ENCODE data around the gene NRG4. TPM values are rescaled to one million over a fixed set of nuclear protein-coding genes. Genes with fewer than 3 reads are reported as not detected.
A peak's percentile ranks its signal among the peaks of the same experiment; 100 is the strongest.
"Not testable (repeated sequence)": the region's sequence is repeated elsewhere in the genome, so short reads cannot be mapped to it uniquely, and the experiment has no call there.

Gene NRG4
- polyA plus RNA-seq, 1 experiment: not detected

GRCh38 chr15:75992897-75993296 is 19.3 kb downstream of the NRG4 start:
- POLR2A ChIA-PET: no interaction called here
- CTCF ChIA-PET: no interaction called here
- no peak for DNase-seq (ENCODE audit: low read depth)
- Histone ChIP-seq H3K4me3 (ENCODE audit: low read depth, low read length) (no peak overlapping the region), H3K36me3 (ENCODE audit: control insufficient read depth, insufficient read depth, low read length) (no peaks in the 10 kb centered on the region), H3K27me3 (ENCODE audit: control insufficient read depth, insufficient read depth, low read length) (no peaks in the 10 kb centered on the region; the same call in 1 of the 2 replicates)
- TF ChIP-seq CTCF (IDR thresholded peaks at IDR 0.05; ENCODE audit: insufficient read depth, low read depth, low read length): no peak

GRCh38 chr15:75989875-75990274 is 22.3 kb downstream of the NRG4 start:
- ChIA-PET CTCF (interaction anchor here (0.6 kb wide), 1 partner anchor 257 kb away, joined by 4 read pairs; no protein-coding TSS in a partner anchor), POLR2A (no interaction called here)
- H3K4me3 ChIP-seq (ENCODE audit: low read depth, low read length): no peak overlapping the region
- H3K36me3 ChIP-seq (ENCODE audit: control insufficient read depth, insufficient read depth, low read length): no peaks in the 10 kb centered on the region
- H3K27me3 ChIP-seq (ENCODE audit: control insufficient read depth, insufficient read depth, low read length): no peaks in the 10 kb centered on the region
- TF ChIP-seq CTCF (IDR thresholded peaks at IDR 0.05; ENCODE audit: insufficient read depth, low read depth, low read length): no peak
- DNase-seq (ENCODE audit: low read depth): no peak

GRCh38 chr15:75989045-75989444 is 23.2 kb downstream of the NRG4 start:
- ChIA-PET POLR2A (no interaction called here), CTCF (no interaction called here)
- no peaks in the 10 kb centered on the region for H3K27me3 ChIP-seq (ENCODE audit: control insufficient read depth, insufficient read depth, low read length)
- H3K36me3 ChIP-seq (ENCODE audit: control insufficient read depth, insufficient read depth, low read length): no peaks in the 10 kb centered on the region
- no peak for TF ChIP-seq CTCF (IDR thresholded peaks at IDR 0.05; ENCODE audit: insufficient read depth, low read depth, low read length)
- peak; percentile 37 for DNase-seq (ENCODE audit: low read depth)
- no peak overlapping the region for H3K4me3 ChIP-seq (ENCODE audit: low read depth, low read length)

- TF ChIP-seq CTCF (IDR thresholded peaks at IDR 0.05; ENCODE audit: insufficient read depth, low read depth, low read length): no peak
Measured at GRCh38 chr15:75985971-75986370, 26.3 kb downstream of the NRG4 start.

GRCh38 chr15:75984706-75985105 is 27.5 kb downstream of the NRG4 start:
- DNase-seq (ENCODE audit: low read depth); H3K27me3 ChIP-seq (ENCODE audit: control insufficient read depth, insufficient read depth, low read length); POLR2A ChIA-PET; H3K4me3 ChIP-seq (ENCODE audit: low read depth, low read length); H3K36me3 ChIP-seq (ENCODE audit: control insufficient read depth, insufficient read depth, low read length): not testable (repeated sequence)
- CTCF ChIA-PET: interaction anchor here (0.7 kb wide), 1 partner anchor 458 kb away, joined by 4 read pairs; no protein-coding TSS in a partner anchor

More at GRCh38 chr15:75985971-75986370, 26.3 kb downstream of the NRG4 start:
- no peak for DNase-seq (ENCODE audit: low read depth)
- Histone ChIP-seq H3K36me3 (ENCODE audit: control insufficient read depth, insufficient read depth, low read length) (no peaks in the 10 kb centered on the region), H3K4me3 (ENCODE audit: low read depth, low read length) (no peak overlapping the region), H3K27me3 (ENCODE audit: control insufficient read depth, insufficient read depth, low read length) (peaks cover under 1% of the 10 kb centered on the region; the same call in 1 of the 2 replicates)
- ChIA-PET POLR2A (no interaction called here), CTCF (no interaction called here)

- Histone ChIP-seq H3K27me3 (ENCODE audit: control insufficient read depth, insufficient read depth, low read length) (peaks cover 2% of the 10 kb centered on the region; the same call in 1 of the 2 replicates), H3K36me3 (ENCODE audit: control insufficient read depth, insufficient read depth, low read length) (no peaks in the 10 kb centered on the region), H3K4me3 (ENCODE audit: low read depth, low read length) (no peak overlapping the region)
- POLR2A ChIA-PET: no interaction called here
- CTCF ChIA-PET: no interaction called here
- DNase-seq (ENCODE audit: low read depth): no peak
- no peak for TF ChIP-seq CTCF (IDR thresholded peaks at IDR 0.05; ENCODE audit: insufficient read depth, low read depth, low read length)
Measured at GRCh38 chr15:75982468-75982867, 29.8 kb downstream of the NRG4 start.

Data from BJ (cell line).